ENCODE results near the gene IMMP2L.

DNA sequence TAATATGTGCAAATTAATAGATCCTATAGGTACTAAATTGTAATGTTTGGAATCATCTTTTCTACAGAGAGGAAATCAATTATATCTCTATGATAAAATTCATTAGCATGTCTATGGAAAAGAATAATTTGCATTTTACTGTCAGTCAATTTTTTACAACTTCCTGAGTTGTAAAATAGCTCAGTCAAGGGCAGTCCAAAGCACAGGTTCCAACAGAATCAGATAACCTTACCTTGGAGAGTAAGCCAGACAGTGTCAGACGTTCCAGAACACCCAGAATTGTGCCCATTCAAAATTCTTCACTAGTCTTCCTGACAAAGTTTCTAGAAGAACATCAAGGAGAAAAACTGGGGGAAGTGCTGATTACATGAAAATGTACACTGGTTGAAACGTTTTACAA lies 31.1 kb upstream of the IMMP2L start:
- TF ChIP-seq POLR2A (IDR thresholded peaks at IDR 0.05; ENCODE audit: low read depth, low read length): no peak
- TF ChIP-seq, protein P1, sequence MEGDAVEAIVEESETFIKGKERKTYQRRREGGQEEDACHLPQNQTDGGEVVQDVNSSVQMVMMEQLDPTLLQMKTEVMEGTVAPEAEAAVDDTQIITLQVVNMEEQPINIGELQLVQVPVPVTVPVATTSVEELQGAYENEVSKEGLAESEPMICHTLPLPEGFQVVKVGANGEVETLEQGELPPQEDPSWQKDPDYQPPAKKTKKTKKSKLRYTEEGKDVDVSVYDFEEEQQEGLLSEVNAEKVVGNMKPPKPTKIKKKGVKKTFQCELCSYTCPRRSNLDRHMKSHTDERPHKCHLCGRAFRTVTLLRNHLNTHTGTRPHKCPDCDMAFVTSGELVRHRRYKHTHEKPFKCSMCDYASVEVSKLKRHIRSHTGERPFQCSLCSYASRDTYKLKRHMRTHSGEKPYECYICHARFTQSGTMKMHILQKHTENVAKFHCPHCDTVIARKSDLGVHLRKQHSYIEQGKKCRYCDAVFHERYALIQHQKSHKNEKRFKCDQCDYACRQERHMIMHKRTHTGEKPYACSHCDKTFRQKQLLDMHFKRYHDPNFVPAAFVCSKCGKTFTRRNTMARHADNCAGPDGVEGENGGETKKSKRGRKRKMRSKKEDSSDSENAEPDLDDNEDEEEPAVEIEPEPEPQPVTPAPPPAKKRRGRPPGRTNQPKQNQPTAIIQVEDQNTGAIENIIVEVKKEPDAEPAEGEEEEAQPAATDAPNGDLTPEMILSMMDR (IDR thresholded peaks at IDR 0.05; ENCODE audit: extremely low read depth in 1 of 2, insufficient read depth in 1 of 2, low read depth in 1 of 2, low read length in 2 of 2): no peak
- TF ChIP-seq, protein P2, sequence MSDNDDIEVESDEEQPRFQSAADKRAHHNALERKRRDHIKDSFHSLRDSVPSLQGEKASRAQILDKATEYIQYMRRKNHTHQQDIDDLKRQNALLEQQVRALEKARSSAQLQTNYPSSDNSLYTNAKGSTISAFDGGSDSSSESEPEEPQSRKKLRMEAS (IDR thresholded peaks at IDR 0.05; ENCODE audit: insufficient read depth, insufficient read length): no peak
- no peak for TF ChIP-seq POLR2AphosphoS5 (IDR thresholded peaks at IDR 0.05; ENCODE audit: insufficient read depth, low read depth, low read length)
